Natural killer cell (primary cell): ENCODE measurements around the gene HOXA7. TPM values are rescaled to one million over a fixed set of nuclear protein-coding genes. Genes with fewer than 3 reads are reported as not detected.

Source experiments
- ATAC-seq, 3 donors: fragments of 150-1000 bp in 2 of 3; fragments of 200-7000 bp in 1 of 3; cut with Tn5 transposase; 1 replicate in 1 of 3; 2 replicates in 2 of 3; pipeline ENCODE4 v1.10.0; 2021; ENCODE audit warnings: mild to moderate bottlenecking in 2 of 3, moderate library complexity in 2 of 3
- DNase-seq, 2 donors: peaks; one replicate each; pipeline versions ENCODE4 v3.0.0 to v3.0.0-alpha.2; 2013 to 2021; ENCODE audit warnings: mixed read lengths in 1 of 2
- H3K27ac ChIP-seq: one replicate; pipeline ENCODE4 v1.5.1; 2013; ENCODE audit warnings: mild to moderate bottlenecking, low read length
- H3K27me3 ChIP-seq: one replicate; pipeline ENCODE4 v1.6.1; 2013; ENCODE audit warnings: low read length; ENCODE audit not compliant: control insufficient read depth, insufficient read depth
- H3K36me3 ChIP-seq: one replicate; pipeline ENCODE4 v1.6.1; 2013; ENCODE audit warnings: low read length; ENCODE audit not compliant: control insufficient read depth, insufficient read depth
- H3K4me1 ChIP-seq: one replicate; pipeline ENCODE4 v1.6.1; 2013; ENCODE audit warnings: low read length; ENCODE audit not compliant: control insufficient read depth, insufficient read depth
- H3K4me3 ChIP-seq: one replicate; pipeline ENCODE4 v1.5.1; 2013; ENCODE audit warnings: low read length
- H3K9me3 ChIP-seq: one replicate; pipeline ENCODE4 v1.6.1; 2013; ENCODE audit warnings: low read length; ENCODE audit not compliant: control insufficient read depth, insufficient read depth
- H3K27ac Mint-ChIP-seq, 2 donors: one replicate each; pipeline ENCODE4 v1.8.0; 2022; ENCODE audit warnings: mild to moderate bottlenecking in 2 of 2, mixed read lengths in 2 of 2, moderate library complexity in 1 of 2
- H3K27me3 Mint-ChIP-seq, 2 donors: one replicate each; pipeline ENCODE4 v1.8.0; 2022; ENCODE audit warnings: low read depth in 2 of 2, mixed read lengths in 2 of 2
- H3K36me3 Mint-ChIP-seq: one replicate; pipeline ENCODE4 v1.8.0; 2022; ENCODE audit warnings: mixed read lengths
- H3K4me1 Mint-ChIP-seq, 2 donors: one replicate each; pipeline ENCODE4 v1.8.0; 2022; ENCODE audit warnings: mixed read lengths in 2 of 2
- H3K4me3 Mint-ChIP-seq: one replicate; pipeline ENCODE4 v1.8.0; 2022; ENCODE audit warnings: mild to moderate bottlenecking, moderate library complexity, mixed read lengths
- H3K9me3 Mint-ChIP-seq, 2 donors: one replicate each; pipeline ENCODE4 v1.8.0; 2022; ENCODE audit warnings: mixed read lengths in 2 of 2
- WGBS: methylation state at CpG from one replicate; pipeline ENCODE4 v1.1.7; 2013; ENCODE audit warnings: missing lambda C conversion rate; ENCODE audit not compliant: insufficient coverage; 5-methylcytosine and 5-hydroxymethylcytosine counted together
- intact Hi-C: fragments of 100-400 bp; cut with micrococcal nuclease; formaldehyde crosslinking; loops from one replicate; pipeline ENCODE4 v1.14.2; 2022
- total RNA-seq, 4 donors: library from RNA; stranded (reverse); fragments of 120-200 nt in 1 of 4; gene quantifications; one replicate each; pipeline versions ENCODE4 v1.2.3 to v1.2.4, GENCODE V29; 2013 to 2022
- TF ChIP-seq, protein P1 (sequence below): fragments of 200-600 bp; IDR thresholded peaks from one replicate; pipeline ENCODE4 v1.8.0; 2022; ENCODE audit warnings: antibody characterized with exemption

The HOXA7 gene
- total RNA-seq, 3 donors from 2014 or later (not counting 1 experiment from before 2014, with no cell fraction given) = not detected

- Mint-ChIP-seq H3K4me3 (peak overlapping the region; percentile 85), H3K27ac (no peak overlapping the region), H3K4me1 (peaks cover 55 to 57% of the 10 kb centered on the region in 2 donors), H3K36me3 (no peaks in the 10 kb centered on the region), H3K9me3 (no peaks in the 10 kb centered on the region), H3K27me3 (peaks cover 82 to 91% of the 10 kb centered on the region in 2 donors)
- 21% methylated on average over 22 of the region's 22 CpGs for WGBS
- Histone ChIP-seq H3K27ac (no peak overlapping the region), H3K27me3 (peaks cover 93% of the 10 kb centered on the region), H3K36me3 (no peaks in the 10 kb centered on the region), H3K4me1 (peaks cover 60% of the 10 kb centered on the region), H3K9me3 (no peaks in the 10 kb centered on the region), H3K4me3 (no peak overlapping the region)
- intact Hi-C loops = loop anchor here (5.0 kb wide), 1 partner anchor 37 kb away; the partner anchor contains the start of gene HOXA3
- ATAC-seq (no peak), DNase-seq (peak in 1 of 2 donors; percentile 15)
- TF ChIP-seq, protein P1, sequence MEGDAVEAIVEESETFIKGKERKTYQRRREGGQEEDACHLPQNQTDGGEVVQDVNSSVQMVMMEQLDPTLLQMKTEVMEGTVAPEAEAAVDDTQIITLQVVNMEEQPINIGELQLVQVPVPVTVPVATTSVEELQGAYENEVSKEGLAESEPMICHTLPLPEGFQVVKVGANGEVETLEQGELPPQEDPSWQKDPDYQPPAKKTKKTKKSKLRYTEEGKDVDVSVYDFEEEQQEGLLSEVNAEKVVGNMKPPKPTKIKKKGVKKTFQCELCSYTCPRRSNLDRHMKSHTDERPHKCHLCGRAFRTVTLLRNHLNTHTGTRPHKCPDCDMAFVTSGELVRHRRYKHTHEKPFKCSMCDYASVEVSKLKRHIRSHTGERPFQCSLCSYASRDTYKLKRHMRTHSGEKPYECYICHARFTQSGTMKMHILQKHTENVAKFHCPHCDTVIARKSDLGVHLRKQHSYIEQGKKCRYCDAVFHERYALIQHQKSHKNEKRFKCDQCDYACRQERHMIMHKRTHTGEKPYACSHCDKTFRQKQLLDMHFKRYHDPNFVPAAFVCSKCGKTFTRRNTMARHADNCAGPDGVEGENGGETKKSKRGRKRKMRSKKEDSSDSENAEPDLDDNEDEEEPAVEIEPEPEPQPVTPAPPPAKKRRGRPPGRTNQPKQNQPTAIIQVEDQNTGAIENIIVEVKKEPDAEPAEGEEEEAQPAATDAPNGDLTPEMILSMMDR = no peak
Observed at GRCh38 chr7:27189295-27189996, 33.0 kb upstream of the HOXA7 start.

- H3K4me1 Mint-ChIP-seq = peaks cover 55 to 65% of the 10 kb centered on the region in 2 donors
- Histone ChIP-seq H3K36me3 (no peaks in the 10 kb centered on the region), H3K4me1 (peaks cover 66% of the 10 kb centered on the region), H3K27me3 (peaks cover 91% of the 10 kb centered on the region), H3K27ac (no peak overlapping the region), H3K4me3 (no peak overlapping the region), H3K9me3 (no peaks in the 10 kb centered on the region)
- intact Hi-C loops = loop anchor here (5.0 kb wide), 1 partner anchor 36 kb away; the partner anchor contains the start of gene HOXA3
- H3K9me3 Mint-ChIP-seq = no peaks in the 10 kb centered on the region
- H3K36me3 Mint-ChIP-seq = no peaks in the 10 kb centered on the region
- H3K27me3 Mint-ChIP-seq = peaks cover 82 to 83% of the 10 kb centered on the region in 2 donors
- TF ChIP-seq, protein P1 = no peak
- peak overlapping the region in 1 of 2 donors; percentile 25 for H3K27ac Mint-ChIP-seq
- peak overlapping the region; percentile 85 for H3K4me3 Mint-ChIP-seq
- ATAC-seq = peak; percentile 5 to 47 (median 28)
- peak; percentile 23 to 60 for DNase-seq
- WGBS = 7% methylated on average over 49 of the region's 49 CpGs
Observed at GRCh38 chr7:27188386-27189294, 32.2 kb upstream of the HOXA7 start.

DNA sequence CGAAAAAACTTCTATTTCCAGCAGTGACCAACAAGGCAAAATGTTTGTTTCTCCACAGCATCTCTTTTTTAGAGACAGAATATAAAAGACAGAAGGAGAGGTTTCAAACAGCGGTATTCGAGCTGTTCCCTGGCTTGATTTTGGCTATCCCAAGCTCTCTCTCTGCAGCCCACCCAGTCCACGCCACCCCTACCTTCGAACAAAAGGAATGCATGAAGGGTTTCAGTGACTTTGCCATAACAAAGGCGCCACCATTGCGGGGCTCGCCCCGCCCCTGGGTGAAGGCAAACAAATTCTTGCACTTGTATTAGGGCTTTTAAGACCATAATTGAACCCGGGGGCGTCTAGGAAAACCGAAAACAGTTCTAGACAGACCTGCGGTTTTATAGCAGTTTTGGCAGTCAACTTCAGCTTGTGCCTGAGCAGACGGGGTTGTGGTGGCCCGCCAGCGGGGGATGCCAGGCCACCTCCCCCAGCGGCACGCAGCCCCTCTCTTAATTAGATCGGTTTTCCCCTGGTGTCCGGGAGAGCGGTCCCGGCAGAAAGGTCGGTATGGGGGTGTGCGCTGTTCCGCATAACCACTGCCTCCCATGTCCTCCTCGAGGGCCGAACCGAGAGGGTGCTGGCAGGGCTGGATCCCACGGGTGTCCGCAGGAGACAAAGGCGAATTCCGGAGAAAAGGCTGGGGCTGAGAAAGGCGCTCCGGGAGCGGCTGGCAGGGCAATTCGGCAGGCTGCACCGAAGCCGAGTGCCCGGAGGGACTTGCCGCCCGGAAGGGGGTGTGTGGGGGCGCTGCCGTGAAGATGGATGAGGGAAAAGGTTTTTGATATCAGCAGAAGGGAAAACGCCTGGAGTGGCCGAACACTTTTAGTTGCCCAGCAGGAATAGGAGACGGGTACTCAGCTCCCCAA lies 31.3 kb upstream of the HOXA7 start:
- H3K4me3 ChIP-seq = no peak overlapping the region
- intact Hi-C loops = loop anchor here (2.0 to 5.0 kb wide), 2 partner anchors 15 to 35 kb away; partner anchors contain the start of gene HOXA3
- H3K9me3 Mint-ChIP-seq = no peaks in the 10 kb centered on the region
- peaks cover 53 to 66% of the 10 kb centered on the region in 2 donors for H3K4me1 Mint-ChIP-seq
- peaks cover 84 to 85% of the 10 kb centered on the region in 2 donors for H3K27me3 Mint-ChIP-seq
- peaks cover 92% of the 10 kb centered on the region for H3K27me3 ChIP-seq
- H3K4me3 Mint-ChIP-seq = peak overlapping the region; percentile 85
- ATAC-seq (peak in 1 of 3 donors; percentile 13), DNase-seq (peak; percentile 17 to 29)
- no peaks in the 10 kb centered on the region for H3K36me3 Mint-ChIP-seq
- H3K36me3 ChIP-seq = no peaks in the 10 kb centered on the region
- H3K9me3 ChIP-seq = no peaks in the 10 kb centered on the region
- H3K27ac ChIP-seq = no peak overlapping the region
- WGBS = 7% methylated on average over 45 of the region's 46 CpGs
- peaks cover 66% of the 10 kb centered on the region for H3K4me1 ChIP-seq
- no peak overlapping the region for H3K27ac Mint-ChIP-seq
- TF ChIP-seq, protein P1 = no peak
